ENCODE results near the gene TIAM2.
A peak's percentile ranks its signal among the peaks of the same experiment; 100 is the strongest.
"Not testable (repeated sequence)": the region's sequence is repeated elsewhere in the genome, so short reads cannot be mapped to it uniquely, and the experiment has no call there.

TIAM2 gene

GRCh38 chr6:154960854-154961530 is 34.1 kb upstream of the TIAM2 start:
- DNase-seq (ENCODE audit: low spot score) (no peak), ATAC-seq (ENCODE audit: low read depth) (no peak)
- Histone ChIP-seq H3K27me3 (ENCODE audit: insufficient read depth, poor library complexity, severe bottlenecking) (no peaks in the 10 kb centered on the region), H3K4me1 (ENCODE audit: insufficient read depth, poor library complexity, severe bottlenecking) (no peaks in the 10 kb centered on the region), H3K4me3 (ENCODE audit: severe bottlenecking) (no peak overlapping the region), H3K27ac (ENCODE audit: poor library complexity, severe bottlenecking) (no peak overlapping the region), H3K9me3 (ENCODE audit: severe bottlenecking) (no peaks in the 10 kb centered on the region), H3K36me3 (ENCODE audit: low read depth) (no peaks in the 10 kb centered on the region)
- TF ChIP-seq, protein P1, sequence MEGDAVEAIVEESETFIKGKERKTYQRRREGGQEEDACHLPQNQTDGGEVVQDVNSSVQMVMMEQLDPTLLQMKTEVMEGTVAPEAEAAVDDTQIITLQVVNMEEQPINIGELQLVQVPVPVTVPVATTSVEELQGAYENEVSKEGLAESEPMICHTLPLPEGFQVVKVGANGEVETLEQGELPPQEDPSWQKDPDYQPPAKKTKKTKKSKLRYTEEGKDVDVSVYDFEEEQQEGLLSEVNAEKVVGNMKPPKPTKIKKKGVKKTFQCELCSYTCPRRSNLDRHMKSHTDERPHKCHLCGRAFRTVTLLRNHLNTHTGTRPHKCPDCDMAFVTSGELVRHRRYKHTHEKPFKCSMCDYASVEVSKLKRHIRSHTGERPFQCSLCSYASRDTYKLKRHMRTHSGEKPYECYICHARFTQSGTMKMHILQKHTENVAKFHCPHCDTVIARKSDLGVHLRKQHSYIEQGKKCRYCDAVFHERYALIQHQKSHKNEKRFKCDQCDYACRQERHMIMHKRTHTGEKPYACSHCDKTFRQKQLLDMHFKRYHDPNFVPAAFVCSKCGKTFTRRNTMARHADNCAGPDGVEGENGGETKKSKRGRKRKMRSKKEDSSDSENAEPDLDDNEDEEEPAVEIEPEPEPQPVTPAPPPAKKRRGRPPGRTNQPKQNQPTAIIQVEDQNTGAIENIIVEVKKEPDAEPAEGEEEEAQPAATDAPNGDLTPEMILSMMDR (IDR thresholded peaks at IDR 0.05; ENCODE audit: poor library complexity, severe bottlenecking), result no peak

- H3K9me3 ChIP-seq (ENCODE audit: severe bottlenecking), result no peaks in the 10 kb centered on the region
- no peak overlapping the region for H3K4me3 ChIP-seq (ENCODE audit: severe bottlenecking)
- TF ChIP-seq, protein P1 (IDR thresholded peaks at IDR 0.05; ENCODE audit: poor library complexity, severe bottlenecking), result no peak
- H3K27ac ChIP-seq (ENCODE audit: poor library complexity, severe bottlenecking), result no peak overlapping the region
- DNase-seq (ENCODE audit: low spot score), result no peak
- peak; percentile 73 for ATAC-seq (ENCODE audit: low read depth)
- no peaks in the 10 kb centered on the region for H3K4me1 ChIP-seq (ENCODE audit: insufficient read depth, poor library complexity, severe bottlenecking)
- no peaks in the 10 kb centered on the region for H3K27me3 ChIP-seq (ENCODE audit: insufficient read depth, poor library complexity, severe bottlenecking)
- no peaks in the 10 kb centered on the region for H3K36me3 ChIP-seq (ENCODE audit: low read depth)
These were observed 32.4 kb upstream of the TIAM2 start for GRCh38 chr6:154962753-154963152.

- H3K27me3 ChIP-seq (ENCODE audit: insufficient read depth, poor library complexity, severe bottlenecking); H3K4me1 ChIP-seq (ENCODE audit: insufficient read depth, poor library complexity, severe bottlenecking); H3K9me3 ChIP-seq (ENCODE audit: severe bottlenecking); H3K36me3 ChIP-seq (ENCODE audit: low read depth); H3K4me3 ChIP-seq (ENCODE audit: severe bottlenecking); H3K27ac ChIP-seq (ENCODE audit: poor library complexity, severe bottlenecking); DNase-seq (ENCODE audit: low spot score); ATAC-seq (ENCODE audit: low read depth): not testable (repeated sequence)
These were observed 28.9 kb upstream of the TIAM2 start for GRCh38 chr6:154966065-154966770.

GRCh38 chr6:154969796-154970195 is 25.3 kb upstream of the TIAM2 start:
- Histone ChIP-seq H3K27me3 (ENCODE audit: insufficient read depth, poor library complexity, severe bottlenecking) (no peaks in the 10 kb centered on the region), H3K4me3 (ENCODE audit: severe bottlenecking) (no peak overlapping the region), H3K36me3 (ENCODE audit: low read depth) (no peaks in the 10 kb centered on the region), H3K27ac (ENCODE audit: poor library complexity, severe bottlenecking) (no peak overlapping the region), H3K9me3 (ENCODE audit: severe bottlenecking) (no peaks in the 10 kb centered on the region), H3K4me1 (ENCODE audit: insufficient read depth, poor library complexity, severe bottlenecking) (peaks cover 2% of the 10 kb centered on the region)
- ATAC-seq (ENCODE audit: low read depth), result peak; percentile 64; the same call in 2 of the 3 replicates
- DNase-seq (ENCODE audit: low spot score), result no peak
- TF ChIP-seq, protein P1 (IDR thresholded peaks at IDR 0.05; ENCODE audit: poor library complexity, severe bottlenecking), result no peak

DNA sequence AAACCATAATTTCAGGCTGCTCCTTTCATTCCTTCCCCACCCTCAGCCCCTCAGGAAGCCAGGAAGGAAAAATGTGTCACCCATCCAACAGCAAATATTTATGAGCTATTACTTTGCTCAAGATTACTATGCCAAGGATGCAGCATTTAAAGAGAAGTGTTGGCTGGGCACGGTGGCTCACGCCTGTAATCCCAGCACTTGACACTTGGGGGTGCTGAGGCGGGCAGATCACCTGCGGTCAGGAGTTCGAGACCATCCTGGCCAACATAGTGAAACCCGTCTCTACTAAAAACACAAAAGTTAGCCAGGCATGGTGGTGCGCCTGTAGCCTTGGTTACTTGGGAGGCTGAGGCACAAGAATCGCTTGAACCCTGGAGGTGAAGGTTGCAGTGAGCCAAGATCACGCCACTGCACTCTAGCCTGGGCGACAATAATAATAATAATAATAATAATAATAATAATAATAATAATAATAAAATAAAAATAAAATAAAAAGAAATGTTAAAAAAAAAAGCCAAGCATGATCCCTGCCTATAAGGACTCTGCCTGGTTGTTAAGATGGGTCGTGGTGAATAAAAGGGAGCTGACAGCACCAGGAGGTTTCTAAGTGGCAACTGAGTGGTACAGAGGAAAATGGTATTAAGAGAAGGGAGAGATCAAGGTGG is 20.5 kb upstream of the TIAM2 start:
- Histone ChIP-seq H3K27ac (ENCODE audit: poor library complexity, severe bottlenecking) (no peak overlapping the region), H3K4me3 (ENCODE audit: severe bottlenecking) (no peak overlapping the region), H3K27me3 (ENCODE audit: insufficient read depth, poor library complexity, severe bottlenecking) (no peaks in the 10 kb centered on the region), H3K9me3 (ENCODE audit: severe bottlenecking) (no peaks in the 10 kb centered on the region), H3K36me3 (ENCODE audit: low read depth) (no peaks in the 10 kb centered on the region), H3K4me1 (ENCODE audit: insufficient read depth, poor library complexity, severe bottlenecking) (peaks cover 2% of the 10 kb centered on the region)
- TF ChIP-seq, protein P1 (IDR thresholded peaks at IDR 0.05; ENCODE audit: poor library complexity, severe bottlenecking), result no peak
- no peak for DNase-seq (ENCODE audit: low spot score)
- ATAC-seq (ENCODE audit: low read depth), result no peak
